ENCODE measurements around the gene SMAD9. TPM values are rescaled to one million over a fixed set of nuclear protein-coding genes. Genes with fewer than 3 reads are reported as not detected.

Gene SMAD9
- total RNA-seq, 1 donor from 2014 or later: 0.79 TPM

DNA sequence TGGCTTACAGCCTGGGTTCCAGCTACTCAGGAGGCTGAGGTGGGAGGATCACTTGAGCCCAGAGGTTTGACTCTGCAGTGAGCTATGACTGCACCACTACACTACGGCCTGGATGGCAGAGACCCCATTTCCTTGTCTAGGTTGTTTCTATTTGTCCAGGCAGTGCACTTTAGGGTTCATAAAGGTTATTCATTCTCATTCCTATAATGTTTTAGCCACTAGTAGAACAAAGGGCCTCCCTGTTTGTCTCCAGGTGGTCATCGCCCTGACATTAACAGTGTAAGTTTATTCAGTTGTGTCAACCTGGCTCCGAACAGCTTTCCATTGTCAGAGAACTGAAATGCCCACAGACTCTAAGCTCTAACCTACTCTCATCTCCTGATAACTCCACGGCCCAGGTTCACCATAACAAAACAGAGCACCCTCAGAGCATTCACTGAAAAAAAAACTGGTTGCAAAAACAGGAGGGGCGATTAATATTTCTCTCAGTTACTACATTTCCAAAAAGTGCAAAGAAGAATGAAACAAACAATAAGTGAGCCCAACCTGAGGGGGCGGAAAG is 37.1 kb downstream of the SMAD9 start:
- no peaks in the 10 kb centered on the region for H3K27me3 ChIP-seq (ENCODE audit: control insufficient read depth, insufficient read depth, low read length)
- FAIRE-seq (no peak), DNase-seq (ENCODE audit: low read depth) (no peak)
- no peaks in the 10 kb centered on the region for H3K36me3 ChIP-seq (ENCODE audit: control insufficient read depth, insufficient read depth, low read length)
- H3K4me3 ChIP-seq (ENCODE audit: low read depth, low read length): no peak overlapping the region
- TF ChIP-seq, protein P1, sequence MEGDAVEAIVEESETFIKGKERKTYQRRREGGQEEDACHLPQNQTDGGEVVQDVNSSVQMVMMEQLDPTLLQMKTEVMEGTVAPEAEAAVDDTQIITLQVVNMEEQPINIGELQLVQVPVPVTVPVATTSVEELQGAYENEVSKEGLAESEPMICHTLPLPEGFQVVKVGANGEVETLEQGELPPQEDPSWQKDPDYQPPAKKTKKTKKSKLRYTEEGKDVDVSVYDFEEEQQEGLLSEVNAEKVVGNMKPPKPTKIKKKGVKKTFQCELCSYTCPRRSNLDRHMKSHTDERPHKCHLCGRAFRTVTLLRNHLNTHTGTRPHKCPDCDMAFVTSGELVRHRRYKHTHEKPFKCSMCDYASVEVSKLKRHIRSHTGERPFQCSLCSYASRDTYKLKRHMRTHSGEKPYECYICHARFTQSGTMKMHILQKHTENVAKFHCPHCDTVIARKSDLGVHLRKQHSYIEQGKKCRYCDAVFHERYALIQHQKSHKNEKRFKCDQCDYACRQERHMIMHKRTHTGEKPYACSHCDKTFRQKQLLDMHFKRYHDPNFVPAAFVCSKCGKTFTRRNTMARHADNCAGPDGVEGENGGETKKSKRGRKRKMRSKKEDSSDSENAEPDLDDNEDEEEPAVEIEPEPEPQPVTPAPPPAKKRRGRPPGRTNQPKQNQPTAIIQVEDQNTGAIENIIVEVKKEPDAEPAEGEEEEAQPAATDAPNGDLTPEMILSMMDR (IDR thresholded peaks at IDR 0.05; ENCODE audit: insufficient read depth, low read length, severe bottlenecking): no peak

DNA sequence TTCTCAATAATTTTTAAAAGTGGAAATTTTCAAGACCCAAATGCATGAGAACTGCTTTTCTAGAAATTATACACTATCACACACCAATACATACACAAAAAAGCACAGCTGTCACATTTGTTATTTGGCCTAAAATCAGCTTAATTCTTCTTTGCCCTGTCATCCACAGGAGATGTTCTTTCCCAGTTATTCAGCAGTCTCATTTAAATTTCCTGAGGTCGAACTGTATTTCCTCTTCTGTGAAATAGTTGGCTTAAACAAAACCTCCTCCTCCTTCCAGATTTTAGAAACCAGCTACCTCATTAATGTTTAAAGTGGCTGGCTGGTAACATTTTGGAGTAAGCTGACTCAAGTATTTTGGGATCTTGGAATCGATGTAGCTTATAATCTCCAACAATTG is 39.1 kb downstream of the SMAD9 start:
- no peaks in the 10 kb centered on the region for H3K36me3 ChIP-seq (ENCODE audit: control insufficient read depth, insufficient read depth, low read length)
- no peak for FAIRE-seq
- H3K27me3 ChIP-seq (ENCODE audit: control insufficient read depth, insufficient read depth, low read length): no peaks in the 10 kb centered on the region
- TF ChIP-seq, protein P1 (IDR thresholded peaks at IDR 0.05; ENCODE audit: insufficient read depth, low read length, severe bottlenecking): no peak
- no peak for DNase-seq (ENCODE audit: low read depth)
- H3K4me3 ChIP-seq (ENCODE audit: low read depth, low read length): no peak overlapping the region

DNA sequence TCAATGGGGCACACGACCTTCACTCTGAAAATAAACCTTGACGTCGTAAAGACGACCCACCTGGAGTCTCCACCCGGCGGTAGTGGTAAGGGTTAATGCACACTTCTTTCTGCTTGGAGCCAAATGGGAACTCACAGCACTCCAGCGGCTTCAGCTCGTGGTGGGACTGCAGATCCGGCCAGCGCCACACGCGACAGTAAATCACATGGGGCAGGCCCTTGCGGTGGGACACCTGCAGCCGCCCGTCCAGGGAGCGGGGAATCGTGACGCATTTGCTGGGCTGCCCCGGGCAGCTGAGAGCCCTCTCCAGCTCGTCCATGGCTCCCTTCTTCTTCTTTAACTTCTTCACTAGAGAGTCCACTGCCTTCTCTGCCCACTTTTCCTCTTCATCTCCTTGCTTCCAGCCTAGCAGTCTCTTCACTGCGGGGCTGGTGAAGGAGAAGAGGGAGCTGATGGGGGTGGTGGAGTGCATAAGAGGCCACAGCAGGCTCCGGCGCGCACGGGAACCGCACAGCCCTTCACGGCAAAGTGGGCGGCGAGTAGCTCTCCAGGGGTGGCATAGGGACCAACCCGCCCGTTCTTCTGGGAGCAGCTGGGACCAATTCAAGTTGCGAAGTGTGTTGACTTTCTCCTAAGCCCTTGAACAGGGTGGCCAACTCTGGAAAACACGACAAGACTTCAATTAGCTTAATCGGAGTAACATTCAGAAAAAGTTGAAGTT is 40.7 kb downstream of the SMAD9 start:
- TF ChIP-seq, protein P1 (IDR thresholded peaks at IDR 0.05; ENCODE audit: insufficient read depth, low read length, severe bottlenecking): no peak
- no peak overlapping the region for H3K4me3 ChIP-seq (ENCODE audit: low read depth, low read length)
- FAIRE-seq (peak; percentile 7), DNase-seq (ENCODE audit: low read depth) (no peak)
- H3K27me3 ChIP-seq (ENCODE audit: control insufficient read depth, insufficient read depth, low read length): no peaks in the 10 kb centered on the region
- no peaks in the 10 kb centered on the region for H3K36me3 ChIP-seq (ENCODE audit: control insufficient read depth, insufficient read depth, low read length)

GRCh38 chr13:36875961-36876360 is 44.1 kb downstream of the SMAD9 start:
- no peak for DNase-seq (ENCODE audit: low read depth)
- no peaks in the 10 kb centered on the region for H3K36me3 ChIP-seq (ENCODE audit: control insufficient read depth, insufficient read depth, low read length)
- TF ChIP-seq, protein P1 (IDR thresholded peaks at IDR 0.05; ENCODE audit: insufficient read depth, low read length, severe bottlenecking): no peak
- no peak for FAIRE-seq
- H3K4me3 ChIP-seq (ENCODE audit: low read depth, low read length): no peak overlapping the region
- no peaks in the 10 kb centered on the region for H3K27me3 ChIP-seq (ENCODE audit: control insufficient read depth, insufficient read depth, low read length)

GRCh38 chr13:36875431-36875830 is 44.6 kb downstream of the SMAD9 start:
- Histone ChIP-seq H3K27me3 (ENCODE audit: control insufficient read depth, insufficient read depth, low read length) (no peaks in the 10 kb centered on the region), H3K36me3 (ENCODE audit: control insufficient read depth, insufficient read depth, low read length) (no peaks in the 10 kb centered on the region), H3K4me3 (ENCODE audit: low read depth, low read length) (no peak overlapping the region)
- TF ChIP-seq, protein P1 (IDR thresholded peaks at IDR 0.05; ENCODE audit: insufficient read depth, low read length, severe bottlenecking): no peak
- FAIRE-seq: no peak
- DNase-seq (ENCODE audit: low read depth): no peak

Measured in bronchial epithelial cell (primary cell).